Uterus (tissue), 4 donors: ENCODE data around the gene THOC6. TPM values are rescaled to one million over a fixed set of nuclear protein-coding genes. Genes with fewer than 3 reads are reported as not detected.

Experiments
- DNase-seq, 2 donors: peaks; one replicate each; pipeline ENCODE4 v3.0.0-alpha.2; 2019 to 2020
- H3K27ac ChIP-seq, 2 donors: fragments of 200-600 bp; sonication (generic); 1 replicate in 1 of 2; 2 replicates in 1 of 2; pipeline ENCODE4 v1.5.1; 2016 to 2018
- H3K27me3 ChIP-seq, 2 donors: fragments of 200-600 bp; sonication (generic); one replicate each; pipeline ENCODE4 v1.5.1; 2018 to 2019; ENCODE audit warnings: control low read depth in 1 of 2
- H3K36me3 ChIP-seq, 2 donors: fragments of 200-600 bp; sonication (generic); one replicate each; pipeline ENCODE4 v1.5.1; 2019; ENCODE audit warnings: control low read depth in 1 of 2
- H3K4me1 ChIP-seq, 2 donors: fragments of 200-600 bp; sonication (generic); one replicate each; pipeline ENCODE4 v1.5.1; 2018 to 2019; ENCODE audit warnings: control low read depth in 1 of 2
- H3K4me3 ChIP-seq, 2 donors: fragments of 200-600 bp; sonication (generic); 1 replicate in 1 of 2; 2 replicates in 1 of 2; pipeline ENCODE4 v1.5.1; 2018 to 2019; ENCODE audit warnings: mild to moderate bottlenecking in 1 of 2
- H3K9me3 ChIP-seq, 2 donors: fragments of 200-600 bp; sonication (generic); one replicate each; pipeline ENCODE4 v1.5.1; 2019; ENCODE audit warnings: control low read depth in 1 of 2
- CTCF ChIP-seq, 4 experiments: fragments of 200-600 bp in 2 of 4; fragments of 450-650 bp in 2 of 4; sonication (generic) in 2 of 4; IDR thresholded peaks; one replicate each; pipeline ENCODE4 v1.5.1; 2016 to 2019; ENCODE audit warnings: antibody characterized with exemption in 4 of 4, mild to moderate bottlenecking in 2 of 4, moderate library complexity in 1 of 4
- POLR2A ChIP-seq, 2 donors: fragments of 450-650 bp; IDR thresholded peaks; one replicate each; pipeline ENCODE4 v1.6.1; 2016; ENCODE audit warnings: antibody characterized with exemption in 2 of 2, mild to moderate bottlenecking in 1 of 2, moderate library complexity in 1 of 2
- intact Hi-C: fragments of 100-400 bp; cut with DNase I; formaldehyde crosslinking; loops from one replicate; pipeline ENCODE4 v1.15.1; 2023; ENCODE audit warnings: low total_unique reads
- total RNA-seq, 4 donors: library from RNA; depleted of rRNA in 3 of 4; stranded (reverse); fragments of >200 nt in 3 of 4; gene quantifications; one replicate each; pipeline versions ENCODE4 v1.1.0 to v1.2.4, GENCODE V29; 2014 to 2023
- donor health status: DM: yes; HTN: yes; CAD: no.

The THOC6 gene
- total RNA-seq, 4 donors from 2014 or later = 3.8 to 29.0 (median 22.3) TPM

- TF ChIP-seq CTCF (IDR thresholded peaks at IDR 0.05) (no peak), POLR2A (IDR thresholded peaks at IDR 0.05) (no peak)
- Histone ChIP-seq H3K4me3 (no peak overlapping the region), H3K27me3 (no peaks in the 10 kb centered on the region), H3K36me3 (no peaks in the 10 kb centered on the region), H3K4me1 (peaks cover 0 to 10% of the 10 kb centered on the region in 2 donors), H3K9me3 (no peaks in the 10 kb centered on the region), H3K27ac (no peak overlapping the region)
- no peak for DNase-seq
- intact Hi-C loops = loop anchor here (5.0 kb wide), 1 partner anchor 111 kb away; no protein-coding TSS in a partner anchor
These were observed 32.7 kb downstream of the THOC6 start for GRCh38 chr16:3056336-3057180.

- no peaks in the 10 kb centered on the region for H3K27me3 ChIP-seq
- H3K4me3 ChIP-seq = peak overlapping the region in 1 of 2 donors; percentile 65
- no peaks in the 10 kb centered on the region for H3K36me3 ChIP-seq
- TF ChIP-seq POLR2A (IDR thresholded peaks at IDR 0.05) = no peak
- TF ChIP-seq CTCF (IDR thresholded peaks at IDR 0.05) = no peak
- no peak overlapping the region for H3K27ac ChIP-seq
- DNase-seq = no peak
- H3K9me3 ChIP-seq = no peaks in the 10 kb centered on the region
- intact Hi-C loops = loop anchor here (5.0 kb wide), 1 partner anchor 110 kb away; no protein-coding TSS in a partner anchor
- peaks cover 0 to 10% of the 10 kb centered on the region in 2 donors for H3K4me1 ChIP-seq
These were observed 33.6 kb downstream of the THOC6 start for GRCh38 chr16:3057181-3058138.

DNA sequence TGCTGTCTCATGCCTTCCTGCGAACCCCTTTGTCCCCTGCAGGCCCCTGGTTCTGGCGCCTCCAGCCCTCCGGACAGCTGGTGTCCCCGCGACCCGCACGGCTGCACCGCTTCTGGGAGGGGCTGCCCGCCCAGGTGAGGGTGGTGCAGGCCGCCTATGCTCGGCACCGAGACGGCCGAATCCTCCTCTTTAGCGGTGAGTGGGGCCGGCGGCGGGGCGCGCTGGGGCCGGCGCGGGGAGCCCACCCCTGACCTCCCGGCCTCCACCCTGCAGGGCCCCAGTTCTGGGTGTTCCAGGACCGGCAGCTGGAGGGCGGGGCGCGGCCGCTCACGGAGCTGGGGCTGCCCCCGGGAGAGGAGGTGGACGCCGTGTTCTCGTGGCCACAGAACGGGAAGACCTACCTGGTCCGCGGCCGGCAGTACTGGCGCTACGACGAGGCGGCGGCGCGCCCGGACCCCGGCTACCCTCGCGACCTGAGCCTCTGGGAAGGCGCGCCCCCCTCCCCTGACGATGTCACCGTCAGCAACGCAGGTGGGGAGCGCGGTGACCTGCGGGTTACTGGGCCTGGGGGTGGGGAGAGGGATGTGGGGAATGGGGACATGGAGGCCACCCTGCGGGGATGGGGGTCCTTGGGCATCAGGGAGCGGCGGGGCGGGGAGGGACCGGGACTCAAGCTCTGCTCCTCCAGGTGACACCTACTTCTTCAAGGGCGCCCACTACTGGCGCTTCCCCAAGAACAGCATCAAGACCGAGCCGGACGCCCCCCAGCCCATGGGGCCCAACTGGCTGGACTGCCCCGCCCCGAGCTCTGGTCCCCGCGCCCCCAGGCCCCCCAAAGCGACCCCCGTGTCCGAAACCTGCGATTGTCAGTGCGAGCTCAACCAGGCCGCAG is 34.5 kb downstream of the THOC6 start:
- Histone ChIP-seq H3K27ac (peak overlapping the region; percentile 49 to 85), H3K27me3 (no peaks in the 10 kb centered on the region), H3K4me3 (peak overlapping the region; percentile 65 to 91), H3K36me3 (no peaks in the 10 kb centered on the region), H3K9me3 (no peaks in the 10 kb centered on the region), H3K4me1 (peaks cover 0 to 10% of the 10 kb centered on the region in 2 donors)
- intact Hi-C loops = loop anchor here (5.0 kb wide), 1 partner anchor 109 kb away; no protein-coding TSS in a partner anchor
- no peak for TF ChIP-seq CTCF (IDR thresholded peaks at IDR 0.05)
- no peak for TF ChIP-seq POLR2A (IDR thresholded peaks at IDR 0.05)
- peak in 1 of 2 donors; percentile 41 for DNase-seq

GRCh38 chr16:3059041-3059722 is 35.3 kb downstream of the THOC6 start:
- H3K27me3 ChIP-seq = no peaks in the 10 kb centered on the region
- H3K4me1 ChIP-seq = peaks cover 0 to 10% of the 10 kb centered on the region in 2 donors
- H3K9me3 ChIP-seq = no peaks in the 10 kb centered on the region
- intact Hi-C loops = loop anchor here (5.0 kb wide), 1 partner anchor 108 kb away; no protein-coding TSS in a partner anchor
- H3K36me3 ChIP-seq = no peaks in the 10 kb centered on the region
- peak in 1 of 2 donors; percentile 51 for TF ChIP-seq POLR2A (IDR thresholded peaks at IDR 0.05)
- peak; percentile 78 to 98 (median 98) for TF ChIP-seq CTCF (IDR thresholded peaks at IDR 0.05)
- DNase-seq = peak; percentile 72 to 86
- H3K4me3 ChIP-seq = peak overlapping the region; percentile 65 to 91
- peak overlapping the region; percentile 58 to 85 for H3K27ac ChIP-seq
